ENCODE results near the gene NUB1. TPM values are rescaled to one million over a fixed set of nuclear protein-coding genes. Genes with fewer than 3 reads are reported as not detected.

Gene NUB1
- total RNA-seq, 1 experiment from 2014 or later, result 48.5 TPM

- Mint-ChIP-seq H3K4me1 (peaks cover 12 to 25% of the 10 kb centered on the region in 2 experiments), H3K27ac (no peak overlapping the region), H3K27me3 (ENCODE audit: low read depth) (peaks cover 7% of the 10 kb centered on the region), H3K4me3 (no peak overlapping the region), H3K36me3 (ENCODE audit: insufficient read depth in 1 of 3, low read depth in 3 of 3) (peaks cover 0 to 9% (median 0%) of the 10 kb centered on the region in 3 experiments; a peak in 3 of 7 replicates), H3K9me3 (peaks cover 13 to 16% of the 10 kb centered on the region in 2 experiments)
- no peak overlapping the region for H2BK120ac ChIP-seq (ENCODE audit: low read depth, low read length, poor library complexity, severe bottlenecking)
- H3K14ac ChIP-seq (ENCODE audit: insufficient read depth, low read length), result no peak overlapping the region
- no peak overlapping the region for H3K4ac ChIP-seq (ENCODE audit: low read depth, low read length)
- H3K9ac ChIP-seq (ENCODE audit: extremely low read depth, insufficient read length, low read length), result no peak overlapping the region
- no peak overlapping the region for H4K5ac ChIP-seq (ENCODE audit: insufficient read length, low read depth, low read length)
- no peak overlapping the region for H4K8ac ChIP-seq (replicated peaks; ENCODE audit: insufficient read length, low read depth, low read length)
- H3K9me3 ChIP-seq (ENCODE audit: control insufficient read depth, low read depth, low read length), result no peaks in the 10 kb centered on the region
- no peaks in the 10 kb centered on the region for H3K79me1 ChIP-seq (ENCODE audit: insufficient read depth, low read depth, low read length, poor library complexity, severe bottlenecking)
- no peaks in the 10 kb centered on the region for H3K79me2 ChIP-seq (ENCODE audit: insufficient read depth, low read length)
- no peaks in the 10 kb centered on the region for H4K20me1 ChIP-seq (ENCODE audit: control insufficient read depth, insufficient read depth, insufficient read length)
- no peak overlapping the region for H3K56ac ChIP-seq (ENCODE audit: insufficient read length, low read depth, low read length)
- DNase-seq, result no peak
- H3K4me2 ChIP-seq (ENCODE audit: insufficient read depth, insufficient read length, low read length), result no peak overlapping the region
- H4K91ac ChIP-seq (ENCODE audit: insufficient read length, low read depth, low read length), result no peak overlapping the region
- H3K27ac ChIP-seq (ENCODE audit: insufficient read length, low read depth, low read length), result no peak overlapping the region
- no peak overlapping the region for H2BK5ac ChIP-seq (ENCODE audit: insufficient read length, low read length)
- no peak overlapping the region for H2BK20ac ChIP-seq (ENCODE audit: low read depth, low read length, poor library complexity, severe bottlenecking)
- peaks cover 6% of the 10 kb centered on the region; the same call in 1 of the 2 replicates for H3K4me1 ChIP-seq (ENCODE audit: insufficient read depth, low read length)
- H3K23ac ChIP-seq (ENCODE audit: insufficient read length, low read depth, low read length), result no peak overlapping the region
- H3K23me2 ChIP-seq (ENCODE audit: insufficient read length, low read depth, low read length, poor library complexity, severe bottlenecking), result no peaks in the 10 kb centered on the region
- no peak overlapping the region for H3T11ph ChIP-seq (ENCODE audit: low read length)
- H2AFZ ChIP-seq (ENCODE audit: low read length), result no peak overlapping the region
- no CpG with 5 or more reads among the region's 2 CpGs for WGBS (ENCODE audit: extremely low coverage, insufficient read length, low lambda C conversion rate)
- no peak overlapping the region for H3K18ac ChIP-seq (ENCODE audit: insufficient read length, low read depth, low read length)
- no peaks in the 10 kb centered on the region for H3K27me3 ChIP-seq (ENCODE audit: insufficient read depth, low read length)
- no peak overlapping the region for H2AK5ac ChIP-seq (ENCODE audit: insufficient read length, low read length)
- H2BK12ac ChIP-seq (ENCODE audit: insufficient read length, low read depth, low read length), result no peak overlapping the region
- no peak for TF ChIP-seq CTCF (conservative IDR thresholded peaks at IDR 0.05)
- H2BK15ac ChIP-seq (ENCODE audit: low read depth, low read length), result no peak overlapping the region
Observed at GRCh38 chr7:151327022-151327421, 14.6 kb upstream of the NUB1 start.
